Nephron (organoid): ENCODE data around the gene HSPG2.

Source experiments
- H3K27ac Mint-ChIP-seq, 3 experiments: 2 replicates each; pipeline ENCODE4 v1.8.0; 2020; ENCODE audit warnings: mixed read lengths in 3 of 3, mild to moderate bottlenecking in 2 of 3, moderate library complexity in 1 of 3
- H3K27me3 Mint-ChIP-seq: 2 replicates; pipeline ENCODE4 v1.8.0; 2021; ENCODE audit warnings: low read depth, mild to moderate bottlenecking, moderate library complexity, mixed read lengths
- H3K36me3 Mint-ChIP-seq: 2 replicates; pipeline ENCODE4 v1.8.0; 2020; ENCODE audit warnings: low read depth, mixed read lengths
- H3K4me1 Mint-ChIP-seq: 2 replicates; pipeline ENCODE4 v1.8.0; 2020; ENCODE audit warnings: mixed read lengths
- H3K4me3 Mint-ChIP-seq, 3 experiments: 2 replicates each; pipeline ENCODE4 v1.8.0; 2020; ENCODE audit warnings: mild to moderate bottlenecking in 3 of 3, mixed read lengths in 3 of 3, moderate library complexity in 2 of 3
- H3K9me3 Mint-ChIP-seq: 2 replicates; pipeline ENCODE4 v1.8.0; 2020; ENCODE audit warnings: mixed read lengths
- TF ChIP-seq, protein P1 (sequence below), 3 experiments: fragments of 200-600 bp; sonication (generic); IDR thresholded peaks; one replicate each; pipeline ENCODE4 v1.5.0; 2021; ENCODE audit warnings: antibody characterized with exemption in 3 of 3; ENCODE audit not compliant: unreplicated experiment in 3 of 3

Gene HSPG2

DNA sequence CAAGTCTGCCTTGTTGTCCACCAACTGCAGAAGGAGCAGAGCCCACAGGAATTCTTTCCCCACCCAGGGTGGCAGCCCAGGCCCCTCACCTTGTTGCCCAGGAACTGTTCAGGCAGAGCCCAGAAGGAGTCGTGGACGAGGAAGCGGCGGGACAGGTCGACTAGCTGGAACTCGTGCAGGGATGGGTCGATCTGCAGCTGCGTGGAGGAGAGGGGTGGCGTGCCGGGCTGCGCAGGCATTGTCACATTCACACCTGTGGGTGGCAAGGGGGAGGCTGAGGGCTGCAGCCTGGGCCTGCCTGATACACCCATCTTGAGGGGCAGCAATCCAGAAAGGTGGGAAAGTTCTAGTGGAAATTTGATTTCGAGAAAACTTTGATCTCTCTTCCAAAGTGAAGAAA lies 55.9 kb downstream of the HSPG2 start:
- Mint-ChIP-seq H3K36me3 (peaks cover 27% of the 10 kb centered on the region), H3K4me3 (no peak overlapping the region), H3K27ac (no peak overlapping the region), H3K4me1 (no peaks in the 10 kb centered on the region), H3K9me3 (no peaks in the 10 kb centered on the region), H3K27me3 (no peaks in the 10 kb centered on the region)
- TF ChIP-seq, protein P1, sequence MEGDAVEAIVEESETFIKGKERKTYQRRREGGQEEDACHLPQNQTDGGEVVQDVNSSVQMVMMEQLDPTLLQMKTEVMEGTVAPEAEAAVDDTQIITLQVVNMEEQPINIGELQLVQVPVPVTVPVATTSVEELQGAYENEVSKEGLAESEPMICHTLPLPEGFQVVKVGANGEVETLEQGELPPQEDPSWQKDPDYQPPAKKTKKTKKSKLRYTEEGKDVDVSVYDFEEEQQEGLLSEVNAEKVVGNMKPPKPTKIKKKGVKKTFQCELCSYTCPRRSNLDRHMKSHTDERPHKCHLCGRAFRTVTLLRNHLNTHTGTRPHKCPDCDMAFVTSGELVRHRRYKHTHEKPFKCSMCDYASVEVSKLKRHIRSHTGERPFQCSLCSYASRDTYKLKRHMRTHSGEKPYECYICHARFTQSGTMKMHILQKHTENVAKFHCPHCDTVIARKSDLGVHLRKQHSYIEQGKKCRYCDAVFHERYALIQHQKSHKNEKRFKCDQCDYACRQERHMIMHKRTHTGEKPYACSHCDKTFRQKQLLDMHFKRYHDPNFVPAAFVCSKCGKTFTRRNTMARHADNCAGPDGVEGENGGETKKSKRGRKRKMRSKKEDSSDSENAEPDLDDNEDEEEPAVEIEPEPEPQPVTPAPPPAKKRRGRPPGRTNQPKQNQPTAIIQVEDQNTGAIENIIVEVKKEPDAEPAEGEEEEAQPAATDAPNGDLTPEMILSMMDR (IDR thresholded peaks at IDR 0.05; ENCODE audit: unreplicated experiment in 3 of 3) = no peak

DNA sequence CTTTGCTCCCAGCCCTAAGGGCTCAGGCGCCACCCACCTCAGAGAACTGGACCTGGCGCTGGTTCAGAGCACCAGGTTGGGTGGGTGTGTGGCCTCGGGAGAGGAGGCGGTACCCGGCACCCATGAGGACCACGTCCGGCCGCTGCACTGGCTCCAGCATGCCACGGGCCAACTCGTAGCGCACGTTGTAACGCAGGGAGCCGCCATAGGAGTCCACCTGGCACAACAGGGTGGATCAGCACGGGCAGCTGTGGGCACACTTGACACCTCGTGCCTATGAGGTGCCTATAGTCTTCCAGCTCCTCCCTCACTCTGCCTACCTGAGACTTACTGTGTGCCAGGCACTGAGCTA lies 56.5 kb downstream of the HSPG2 start:
- no peaks in the 10 kb centered on the region for H3K4me1 Mint-ChIP-seq
- H3K27ac Mint-ChIP-seq = no peak overlapping the region
- H3K27me3 Mint-ChIP-seq = no peaks in the 10 kb centered on the region
- TF ChIP-seq, protein P1 (IDR thresholded peaks at IDR 0.05; ENCODE audit: unreplicated experiment in 3 of 3) = no peak
- H3K4me3 Mint-ChIP-seq = no peak overlapping the region
- no peaks in the 10 kb centered on the region for H3K9me3 Mint-ChIP-seq
- H3K36me3 Mint-ChIP-seq = peaks cover 22% of the 10 kb centered on the region

DNA sequence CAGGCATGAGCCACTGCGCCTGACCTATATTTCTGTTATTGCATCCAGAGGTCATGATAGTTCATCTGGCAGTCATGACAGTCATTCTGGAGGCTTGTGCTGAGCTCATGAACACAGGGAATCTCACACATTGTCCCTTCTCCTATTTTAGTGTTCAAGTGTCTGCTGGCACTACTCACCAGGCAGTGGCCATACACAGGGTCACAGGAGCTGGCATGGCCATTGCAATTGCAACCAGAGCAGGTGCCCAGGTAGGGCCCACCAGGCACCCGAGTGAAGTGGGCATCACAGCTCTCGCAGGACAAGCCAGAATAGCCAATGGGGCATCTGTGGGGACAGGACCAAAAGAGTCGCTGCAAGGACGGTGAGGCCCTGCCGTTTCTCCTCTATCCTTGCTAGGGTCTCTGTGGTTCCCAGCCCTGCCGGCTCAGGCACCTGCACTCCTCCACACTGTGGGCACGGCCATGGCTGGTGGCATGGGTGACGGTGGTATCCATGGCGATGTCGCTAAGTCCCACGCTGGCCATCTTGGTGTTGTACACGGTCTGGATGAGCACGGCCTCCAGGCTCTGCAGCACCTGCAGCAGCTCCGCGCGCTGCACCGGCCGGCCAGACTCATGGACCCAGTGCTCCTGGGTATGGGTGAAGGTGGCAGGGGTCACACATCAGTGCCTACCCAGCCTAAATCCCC lies 57.0 kb downstream of the HSPG2 start:
- H3K4me3 Mint-ChIP-seq = no peak overlapping the region

DNA sequence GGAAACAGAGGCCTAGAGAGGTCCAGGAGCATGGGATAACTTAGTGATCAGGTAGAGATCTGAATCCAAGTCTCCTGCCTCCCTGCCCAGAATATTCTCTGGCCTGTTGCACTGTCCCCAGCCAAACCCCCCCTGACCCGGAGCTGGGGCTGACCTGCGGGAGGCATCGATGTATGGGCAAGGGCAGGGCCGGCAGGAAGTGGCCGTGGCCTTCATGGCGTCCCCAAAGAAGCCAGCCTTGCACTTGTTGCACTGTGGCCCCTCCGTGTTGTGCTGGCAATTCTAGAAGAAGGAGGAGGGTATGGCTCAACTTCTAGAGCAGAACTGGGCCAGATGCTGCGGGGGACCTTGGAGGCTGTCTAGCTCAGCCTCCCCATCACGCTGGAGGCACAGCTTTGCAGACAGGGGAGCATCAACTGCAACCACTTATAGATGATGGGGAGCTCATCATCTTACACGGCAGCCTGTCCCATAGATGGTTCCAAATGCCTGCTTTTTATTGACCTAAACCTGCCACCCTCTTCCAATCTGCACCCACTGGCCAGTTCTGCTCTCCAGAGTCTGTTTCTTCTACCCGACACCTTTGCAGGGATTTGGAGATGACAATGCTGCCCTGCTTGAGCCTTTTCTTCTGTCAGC lies 58.2 kb downstream of the HSPG2 start:
- TF ChIP-seq, protein P1 (IDR thresholded peaks at IDR 0.05; ENCODE audit: unreplicated experiment in 3 of 3) = no peak
- Mint-ChIP-seq H3K27me3 (no peaks in the 10 kb centered on the region), H3K36me3 (peaks cover 20% of the 10 kb centered on the region), H3K9me3 (no peaks in the 10 kb centered on the region), H3K4me3 (no peak overlapping the region), H3K4me1 (no peaks in the 10 kb centered on the region), H3K27ac (no peak overlapping the region)

More for the DNA sequence above, 57.0 kb downstream of the HSPG2 start:
- no peaks in the 10 kb centered on the region for H3K27me3 Mint-ChIP-seq
- no peak overlapping the region for H3K27ac Mint-ChIP-seq
- peaks cover 20% of the 10 kb centered on the region for H3K36me3 Mint-ChIP-seq
- H3K4me1 Mint-ChIP-seq = no peaks in the 10 kb centered on the region
- TF ChIP-seq, protein P1 (IDR thresholded peaks at IDR 0.05; ENCODE audit: unreplicated experiment in 3 of 3) = no peak
- H3K9me3 Mint-ChIP-seq = no peaks in the 10 kb centered on the region

DNA sequence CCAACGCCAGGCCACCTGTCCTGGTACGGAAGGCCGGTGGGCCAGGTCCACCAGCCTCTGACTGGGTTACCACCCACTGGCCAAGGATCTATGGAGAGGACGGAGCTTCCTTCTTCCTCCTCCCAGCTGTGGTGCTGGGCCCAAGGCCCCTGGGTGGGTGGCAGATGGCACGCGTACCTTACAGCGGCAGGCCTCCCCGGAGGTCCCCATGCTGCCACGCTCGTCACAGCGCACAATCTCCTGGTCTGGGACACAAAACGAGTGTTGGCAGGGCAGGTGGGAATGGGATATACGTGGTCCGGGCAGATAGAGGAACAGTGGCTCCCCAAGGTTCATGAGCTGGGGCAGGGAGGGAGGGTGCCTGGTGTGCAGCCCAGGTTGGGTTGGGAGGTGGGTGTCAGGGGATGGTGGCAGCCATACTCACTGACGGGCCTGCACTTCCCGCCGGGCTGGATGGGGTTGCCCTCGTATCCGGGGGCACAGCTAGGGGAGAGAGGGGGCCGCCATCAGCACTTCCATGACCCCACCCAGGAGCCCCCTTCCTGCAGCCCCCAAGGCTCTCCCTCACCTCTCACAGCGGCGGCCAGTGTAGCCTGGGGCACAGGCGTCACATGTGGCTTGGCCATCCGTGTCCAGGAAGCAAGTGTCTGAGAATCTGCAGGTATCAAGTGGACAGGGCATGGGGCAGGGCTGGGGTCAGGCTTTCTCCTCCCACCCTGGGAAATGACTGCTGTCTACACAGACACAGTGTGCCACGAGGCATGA lies 58.9 kb downstream of the HSPG2 start:
- H3K4me1 Mint-ChIP-seq = no peaks in the 10 kb centered on the region
- H3K4me3 Mint-ChIP-seq = no peak overlapping the region
- no peak overlapping the region for H3K27ac Mint-ChIP-seq
- peaks cover 24% of the 10 kb centered on the region for H3K36me3 Mint-ChIP-seq
- TF ChIP-seq, protein P1 (IDR thresholded peaks at IDR 0.05; ENCODE audit: unreplicated experiment in 3 of 3) = no peak
- no peaks in the 10 kb centered on the region for H3K9me3 Mint-ChIP-seq
- H3K27me3 Mint-ChIP-seq = no peaks in the 10 kb centered on the region
